RWPE2 (cell line): Measurements from ENCODE around the gene PAX1.

Experiments
- ATAC-seq: fragments of 200-7000 bp; cut with Tn5 transposase; 3 replicates; pipeline ENCODE4 v1.9.1; 2021; ENCODE audit warnings: low read depth
- DNase-seq: peaks from one replicate; pipeline ENCODE4 v3.0.0-alpha.2; 2020; ENCODE audit warnings: low spot score
- H3K27ac ChIP-seq: fragments of 450-650 bp; 2 replicates; pipeline ENCODE4 v1.5.1; 2017; ENCODE audit warnings: mild to moderate bottlenecking; ENCODE audit not compliant: poor library complexity, severe bottlenecking
- H3K27me3 ChIP-seq: fragments of 250-450 bp; sonication (Bioruptor Pico); 2 replicates; pipeline ENCODE4 v1.5.1; 2021; ENCODE audit warnings: mild to moderate bottlenecking, moderate library complexity; ENCODE audit not compliant: insufficient read depth, poor library complexity, severe bottlenecking
- H3K36me3 ChIP-seq: fragments of 250-450 bp; sonication (Bioruptor Pico); 2 replicates; pipeline ENCODE4 v1.5.1; 2020; ENCODE audit warnings: low read depth, mild to moderate bottlenecking, moderate library complexity
- H3K4me1 ChIP-seq: fragments of 250-450 bp; sonication (Bioruptor Pico); 2 replicates; pipeline ENCODE4 v1.5.1; 2021; ENCODE audit warnings: mild to moderate bottlenecking, moderate library complexity; ENCODE audit not compliant: insufficient read depth, poor library complexity, severe bottlenecking
- H3K4me3 ChIP-seq: fragments of 250-450 bp; sonication (Bioruptor Pico); 2 replicates; pipeline ENCODE4 v1.5.1; 2021; ENCODE audit warnings: mild to moderate bottlenecking, moderate library complexity; ENCODE audit not compliant: severe bottlenecking
- H3K9me3 ChIP-seq: fragments of 250-450 bp; sonication (Bioruptor Pico); 2 replicates; pipeline ENCODE4 v1.5.1; 2021; ENCODE audit warnings: mild to moderate bottlenecking, moderate library complexity; ENCODE audit not compliant: severe bottlenecking
- CTCF ChIP-seq: fragments of 450-650 bp; IDR thresholded peaks from one replicate; pipeline ENCODE4 v1.5.1; 2017; ENCODE audit warnings: mild to moderate bottlenecking, moderate library complexity; ENCODE audit not compliant: poor library complexity, severe bottlenecking

The PAX1 gene

GRCh38 chr20:21705575-21706260 is at the start of gene PAX1:
Gene PAX1 (plus strand): TSS chr20:21705664. CDS start chr20:21705713, 49 bp downstream.
- TF ChIP-seq CTCF = no peak
- Histone ChIP-seq H3K36me3 (no peaks in the 10 kb centered on the region), H3K27me3 (peaks cover 87% of the 10 kb centered on the region), H3K4me3 (no peak within 1 kb of the TSS), H3K27ac (no peak within 1 kb of the TSS), H3K4me1 (no peaks in the 10 kb centered on the region), H3K9me3 (no peaks in the 10 kb centered on the region)
- no peak for DNase-seq
- peak; percentile 49; the same call in 2 of the 3 replicates for ATAC-seq

GRCh38 chr20:21656308-21657067 is 49.0 kb upstream of the PAX1 start:
- H3K4me3 ChIP-seq = no peak overlapping the region
- no peaks in the 10 kb centered on the region for H3K9me3 ChIP-seq
- H3K36me3 ChIP-seq = no peaks in the 10 kb centered on the region
- ATAC-seq (no peak), DNase-seq (no peak)
- H3K27me3 ChIP-seq = peaks cover 13% of the 10 kb centered on the region
- no peak overlapping the region for H3K27ac ChIP-seq
- no peak for TF ChIP-seq CTCF
- H3K4me1 ChIP-seq = no peaks in the 10 kb centered on the region

- no peak for TF ChIP-seq CTCF
- no peaks in the 10 kb centered on the region for H3K36me3 ChIP-seq
- H3K27me3 ChIP-seq = peaks cover 8% of the 10 kb centered on the region
- ATAC-seq = no peak
- DNase-seq = no peak
- no peaks in the 10 kb centered on the region for H3K9me3 ChIP-seq
- no peak overlapping the region for H3K4me3 ChIP-seq
- no peak overlapping the region for H3K27ac ChIP-seq
- no peaks in the 10 kb centered on the region for H3K4me1 ChIP-seq
These were observed 43.9 kb upstream of the PAX1 start for GRCh38 chr20:21661488-21662055.

- Histone ChIP-seq H3K27me3 (peaks cover 8% of the 10 kb centered on the region), H3K4me3 (no peak overlapping the region), H3K27ac (no peak overlapping the region), H3K4me1 (no peaks in the 10 kb centered on the region), H3K36me3 (no peaks in the 10 kb centered on the region), H3K9me3 (no peaks in the 10 kb centered on the region)
- no peak for TF ChIP-seq CTCF
- no peak for ATAC-seq
- DNase-seq = no peak
These were observed 42.0 kb upstream of the PAX1 start for GRCh38 chr20:21663465-21663864.
